Mesenchymal stem cell (in vitro differentiated cells and primary cell): ENCODE data around the gene LPAR6. TPM values are rescaled to one million over a fixed set of nuclear protein-coding genes. Genes with fewer than 3 reads are reported as not detected.
A peak's percentile ranks its signal among the peaks of the same experiment; 100 is the strongest.
"Not testable (repeated sequence)": the region's sequence is repeated elsewhere in the genome, so short reads cannot be mapped to it uniquely, and the experiment has no call there.

Experiments
- DNase-seq: peaks from one replicate; pipeline ENCODE4 v3.0.0-alpha.2; 2013
- H2AFZ ChIP-seq: one replicate; pipeline ENCODE4 v1.6.1; 2013; ENCODE audit warnings: low read depth, mild to moderate bottlenecking, control low read depth, inconsistent platforms, low read length, moderate library complexity
- H2AK5ac ChIP-seq: 2 replicates; pipeline ENCODE4 v1.6.1; 2013; ENCODE audit warnings: low read length, moderate library complexity, mild to moderate bottlenecking, inconsistent platforms; ENCODE audit not compliant: severe bottlenecking
- H2BK120ac ChIP-seq: one replicate; pipeline ENCODE4 v1.6.1; 2013; ENCODE audit warnings: low read depth, mild to moderate bottlenecking, inconsistent platforms, low read length, moderate library complexity
- H2BK12ac ChIP-seq, 2 experiments: one replicate each; pipeline ENCODE4 v1.6.1; 2013; ENCODE audit warnings: inconsistent platforms in 2 of 2, low read length in 2 of 2, mild to moderate bottlenecking in 2 of 2, moderate library complexity in 2 of 2, control low read depth in 1 of 2
- H2BK15ac ChIP-seq: one replicate; pipeline ENCODE4 v1.6.1; 2013; ENCODE audit warnings: mild to moderate bottlenecking, low read depth, inconsistent platforms; ENCODE audit not compliant: poor library complexity, severe bottlenecking
- H2BK5ac ChIP-seq: 2 replicates; pipeline ENCODE4 v1.6.1; 2013; ENCODE audit warnings: low read depth, mild to moderate bottlenecking, low read length, control low read depth, inconsistent platforms; ENCODE audit not compliant: poor library complexity, severe bottlenecking
- H3K14ac ChIP-seq, 2 experiments: one replicate each; pipeline ENCODE4 v1.6.1; 2013; ENCODE audit warnings: inconsistent platforms in 2 of 2, low read length in 2 of 2, control low read depth in 1 of 2, mild to moderate bottlenecking in 1 of 2, moderate library complexity in 1 of 2
- H3K18ac ChIP-seq, 2 experiments: one replicate each; pipeline ENCODE4 v1.6.1; 2013; ENCODE audit warnings: inconsistent platforms in 2 of 2, low read length in 2 of 2, control low read depth in 1 of 2, low read depth in 1 of 2, mild to moderate bottlenecking in 1 of 2
- H3K23ac ChIP-seq, 2 experiments: one replicate each; pipeline ENCODE4 v1.6.1; 2013; ENCODE audit warnings: inconsistent platforms in 2 of 2, low read length in 2 of 2, mild to moderate bottlenecking in 2 of 2, moderate library complexity in 2 of 2, control low read depth in 1 of 2
- H3K27ac ChIP-seq: 2 replicates; pipeline ENCODE4 v1.5.1; 2013; ENCODE audit warnings: mild to moderate bottlenecking, moderate library complexity, low read length, control low read depth, inconsistent platforms; ENCODE audit not compliant: poor library complexity, severe bottlenecking
- H3K27me3 ChIP-seq, 2 experiments: 2 replicates each; pipeline versions ENCODE4 v1.6.1 to v1.7.0; 2013; ENCODE audit warnings: low read length in 2 of 2, mild to moderate bottlenecking in 2 of 2, moderate library complexity in 2 of 2, control low read depth in 1 of 2, inconsistent platforms in 1 of 2; ENCODE audit not compliant: control insufficient read depth in 1 of 2, insufficient read depth in 1 of 2
- H3K36me3 ChIP-seq, 2 experiments: 2 replicates each; pipeline versions ENCODE4 v1.6.1 to v1.7.0; 2013; ENCODE audit warnings: low read length in 2 of 2, control low read depth in 1 of 2, inconsistent platforms in 1 of 2, low read depth in 1 of 2, mild to moderate bottlenecking in 1 of 2; ENCODE audit not compliant: insufficient read depth in 2 of 2, control insufficient read depth in 1 of 2
- H3K4ac ChIP-seq, 2 experiments: one replicate each; pipeline ENCODE4 v1.6.1; 2013; ENCODE audit warnings: inconsistent platforms in 2 of 2, low read length in 2 of 2, mild to moderate bottlenecking in 2 of 2, moderate library complexity in 2 of 2, control low read depth in 1 of 2, low read depth in 1 of 2
- H3K4me1 ChIP-seq: 2 replicates; pipeline ENCODE4 v1.6.1; 2013; ENCODE audit warnings: low read depth, low read length, control low read depth; ENCODE audit not compliant: control insufficient read depth, insufficient read depth
- H3K4me2 ChIP-seq: 2 replicates; pipeline ENCODE4 v1.6.1; 2013; ENCODE audit warnings: low read length, mild to moderate bottlenecking, inconsistent platforms; ENCODE audit not compliant: poor library complexity, severe bottlenecking
- H3K4me3 ChIP-seq, 2 experiments: 2 replicates each; pipeline versions ENCODE4 v1.5.1 to v1.7.0; 2013; ENCODE audit warnings: low read length in 2 of 2, mild to moderate bottlenecking in 2 of 2, control low read depth in 1 of 2, low read depth in 1 of 2; ENCODE audit not compliant: insufficient read depth in 1 of 2
- H3K79me1 ChIP-seq: replicated peaks from 2 replicates; pipeline ENCODE4 v1.6.1; 2013; ENCODE audit warnings: mild to moderate bottlenecking, control low read depth, low read length, inconsistent platforms; ENCODE audit not compliant: poor library complexity, severe bottlenecking
- H3K9ac ChIP-seq: 2 replicates; pipeline ENCODE4 v1.7.0; 2013; ENCODE audit warnings: mild to moderate bottlenecking, low read length, moderate library complexity
- H3K9me3 ChIP-seq: 2 replicates; pipeline ENCODE4 v1.7.0; 2013; ENCODE audit warnings: mild to moderate bottlenecking, low read length; ENCODE audit not compliant: control insufficient read depth
- H4K8ac ChIP-seq: one replicate; pipeline ENCODE4 v1.6.1; 2013; ENCODE audit warnings: inconsistent platforms, mild to moderate bottlenecking, low read length, moderate library complexity
- H4K91ac ChIP-seq: one replicate; pipeline ENCODE4 v1.6.1; 2013; ENCODE audit warnings: mild to moderate bottlenecking, low read length, inconsistent platforms
- WGBS: methylation state at CpG from one replicate; pipeline ENCODE4 v1.1.7; 2013; ENCODE audit warnings: mixed read lengths; 5-methylcytosine and 5-hydroxymethylcytosine counted together
- polyA plus RNA-seq, 2 experiments: library from polyadenylated mRNA; stranded (reverse); fragments of 200-250 nt; gene quantifications; one replicate each; pipeline ENCODE4 v1.2.3, GENCODE V29; 2013

Gene LPAR6, protein sequence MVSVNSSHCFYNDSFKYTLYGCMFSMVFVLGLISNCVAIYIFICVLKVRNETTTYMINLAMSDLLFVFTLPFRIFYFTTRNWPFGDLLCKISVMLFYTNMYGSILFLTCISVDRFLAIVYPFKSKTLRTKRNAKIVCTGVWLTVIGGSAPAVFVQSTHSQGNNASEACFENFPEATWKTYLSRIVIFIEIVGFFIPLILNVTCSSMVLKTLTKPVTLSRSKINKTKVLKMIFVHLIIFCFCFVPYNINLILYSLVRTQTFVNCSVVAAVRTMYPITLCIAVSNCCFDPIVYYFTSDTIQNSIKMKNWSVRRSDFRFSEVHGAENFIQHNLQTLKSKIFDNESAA
- polyA plus RNA-seq (2013, experiment 1 of 2) = 7.6 TPM
- 7.1 TPM for polyA plus RNA-seq (2013, experiment 2 of 2)

DNA sequence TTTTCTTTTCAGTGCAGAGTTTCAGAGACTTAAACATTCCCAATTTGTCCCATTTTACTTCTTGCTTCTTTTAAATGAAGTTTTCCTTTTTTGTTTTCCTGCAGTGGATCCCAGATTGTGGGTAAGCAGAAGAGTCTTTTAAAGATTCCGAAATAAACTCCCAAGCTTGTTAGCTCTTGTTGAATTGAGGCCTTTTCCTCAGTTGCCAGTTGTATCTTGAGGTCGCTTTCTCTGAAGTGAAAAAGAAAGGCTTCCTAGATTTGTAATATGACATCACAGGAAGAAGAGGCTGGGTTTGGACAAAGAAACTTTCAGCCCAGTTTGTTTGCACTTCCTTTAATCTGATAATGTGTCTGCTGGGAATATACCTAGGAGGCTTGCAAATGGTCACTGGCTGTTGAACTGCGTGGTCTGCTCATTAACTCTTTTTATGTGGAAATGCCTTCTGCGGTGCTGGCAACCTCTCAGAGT is at the start of gene LPAR6:
LPAR6 (minus strand) TSS at position 233 of the 471 bp plus-strand sequence. CDS start 690 bp downstream, outside the sequence.
- Histone ChIP-seq H2AFZ (no peak within 1 kb of the TSS), H4K8ac (no peak within 1 kb of the TSS), H3K27me3 (no peaks in the 10 kb centered on the region), H3K4ac (no peak within 1 kb of the TSS), H3K23ac (no peak within 1 kb of the TSS), H3K79me1 (peaks cover 6% of the 10 kb centered on the region), H3K27ac (peak within 1 kb of the TSS; percentile 64), H3K9me3 (no peaks in the 10 kb centered on the region), H2BK15ac (no peak within 1 kb of the TSS), H2BK120ac (no peak within 1 kb of the TSS), H3K4me3 (peak within 1 kb of the TSS; percentile 37 to 90), H2BK5ac (no peak within 1 kb of the TSS), H3K9ac (peak within 1 kb of the TSS; percentile 96), H3K14ac (no peak within 1 kb of the TSS), H2AK5ac (no peak within 1 kb of the TSS), H3K4me2 (peak within 1 kb of the TSS; percentile 66), H3K4me1 (no peaks in the 10 kb centered on the region), H3K18ac (no peak within 1 kb of the TSS), H2BK12ac (no peak within 1 kb of the TSS), H4K91ac (no peak within 1 kb of the TSS), H3K36me3 (peaks cover 9 to 12% of the 10 kb centered on the region in 2 experiments)
- peak; percentile 87 for DNase-seq
- under 1% methylated on average over 4 of the region's 4 CpGs for WGBS

DNA sequence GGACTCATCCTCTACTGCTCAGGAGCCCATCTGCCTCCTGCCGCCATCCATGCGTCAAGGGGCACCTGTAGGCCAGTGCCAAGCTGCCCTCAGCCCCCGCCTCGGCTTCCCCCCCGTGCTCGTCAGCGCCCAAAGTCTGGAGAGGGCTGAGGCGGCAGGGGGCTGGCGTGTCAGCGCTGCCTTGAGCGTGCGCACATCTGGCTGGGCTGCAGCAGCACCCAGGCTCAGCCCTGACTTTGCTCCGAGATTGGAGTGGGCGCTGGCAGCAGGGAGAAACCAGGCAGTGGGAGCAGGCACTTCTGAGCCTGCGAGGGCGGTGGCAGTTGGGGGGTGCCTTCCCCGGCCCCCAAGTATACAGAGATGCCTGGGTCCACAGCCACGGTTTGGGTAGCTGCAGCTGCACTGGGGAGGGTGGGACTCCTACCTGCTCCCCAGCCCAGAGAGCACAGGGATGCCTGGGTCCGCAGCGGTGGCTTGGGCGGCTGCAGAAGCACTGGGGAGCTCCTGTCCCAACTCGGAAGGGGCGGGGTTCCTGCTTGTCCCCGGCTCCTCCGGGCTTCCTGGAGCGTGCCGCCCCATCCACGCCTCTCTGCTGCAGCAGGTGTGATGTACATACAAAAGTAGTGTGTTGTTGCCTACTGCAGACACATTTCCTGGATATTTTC is 44.8 kb upstream of the LPAR6 start:
- Histone ChIP-seq H3K36me3 (peaks cover 18 to 63% of the 10 kb centered on the region in 2 experiments), H3K14ac (no peak overlapping the region), H2BK15ac (no peak overlapping the region), H3K4ac (no peak overlapping the region), H3K4me1 (no peaks in the 10 kb centered on the region), H3K18ac (no peak overlapping the region), H2AK5ac (no peak overlapping the region), H3K23ac (no peak overlapping the region), H3K27ac (no peak overlapping the region), H2BK12ac (no peak overlapping the region), H3K9me3 (no peaks in the 10 kb centered on the region), H3K4me2 (no peak overlapping the region), H3K79me1 (peaks cover 15% of the 10 kb centered on the region), H2BK5ac (no peak overlapping the region), H4K91ac (no peak overlapping the region), H3K27me3 (no peaks in the 10 kb centered on the region), H4K8ac (no peak overlapping the region), H3K4me3 (no peak overlapping the region), H3K9ac (no peak overlapping the region), H2BK120ac (no peak overlapping the region), H2AFZ (no peak overlapping the region)
- 99% methylated on average over 28 of the region's 28 CpGs for WGBS
- no peak for DNase-seq

DNA sequence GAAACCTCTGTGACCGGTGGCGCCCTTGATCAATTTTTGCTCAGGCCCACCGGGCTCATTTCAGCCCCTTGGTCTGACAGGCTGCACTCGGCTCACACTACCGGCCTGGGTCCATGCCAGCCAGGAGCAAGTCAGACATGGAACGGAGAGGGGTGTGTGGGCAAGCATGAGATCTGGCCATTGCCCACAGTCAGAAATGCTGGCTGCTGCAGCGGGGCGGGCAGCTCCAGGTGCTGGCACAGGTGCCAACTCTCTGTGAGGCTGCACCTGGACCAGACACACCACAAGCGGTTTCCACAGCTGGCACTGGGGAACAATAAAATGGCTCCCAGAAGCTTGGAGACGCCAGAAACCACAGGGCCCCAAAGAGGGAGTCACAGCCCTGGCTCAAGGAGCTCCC is 43.6 kb upstream of the LPAR6 start:
- Histone ChIP-seq H3K18ac (no peak overlapping the region), H3K79me1 (peaks cover 15% of the 10 kb centered on the region), H3K4me3 (no peak overlapping the region), H3K4ac (no peak overlapping the region), H2BK120ac (no peak overlapping the region), H2AK5ac (no peak overlapping the region), H4K91ac (no peak overlapping the region), H3K23ac (no peak overlapping the region), H3K14ac (no peak overlapping the region), H2BK5ac (no peak overlapping the region), H3K36me3 (peaks cover 18 to 62% of the 10 kb centered on the region in 2 experiments), H3K9ac (no peak overlapping the region), H3K9me3 (peaks cover 2% of the 10 kb centered on the region), H3K27ac (no peak overlapping the region), H3K27me3 (no peaks in the 10 kb centered on the region), H2BK15ac (no peak overlapping the region), H3K4me1 (no peaks in the 10 kb centered on the region), H2BK12ac (no peak overlapping the region), H2AFZ (no peak overlapping the region), H4K8ac (no peak overlapping the region), H3K4me2 (no peak overlapping the region)
- no peak for DNase-seq
- WGBS = 97% methylated on average over 10 of the region's 10 CpGs

DNA sequence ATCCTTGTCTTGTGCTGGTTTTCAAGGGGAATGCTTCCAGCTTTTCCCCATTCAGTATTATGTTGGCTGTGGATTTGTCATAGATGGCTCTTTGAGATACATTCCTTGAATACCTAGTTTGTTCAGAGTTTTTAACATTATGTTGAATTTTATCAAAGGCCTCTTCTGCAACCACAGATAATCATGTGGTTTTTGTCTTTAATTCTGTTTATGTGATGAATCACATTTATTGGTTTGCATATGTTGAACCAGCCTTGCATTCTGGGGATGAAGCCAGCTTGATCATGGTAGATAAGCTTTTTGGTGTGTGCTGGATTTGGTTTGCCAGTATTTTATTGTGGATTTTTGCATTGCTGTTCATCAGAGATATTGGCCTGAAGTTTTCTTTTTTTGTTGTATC is 38.3 kb upstream of the LPAR6 start:
- not testable (repeated sequence) for H3K4me3 ChIP-seq, H2BK120ac ChIP-seq, H3K27ac ChIP-seq, H2BK15ac ChIP-seq, H3K9ac ChIP-seq, H4K8ac ChIP-seq, H2BK5ac ChIP-seq, H2BK12ac ChIP-seq, DNase-seq, H3K23ac ChIP-seq, H3K27me3 ChIP-seq, H3K79me1 ChIP-seq, H3K4me1 ChIP-seq, H2AFZ ChIP-seq, H2AK5ac ChIP-seq, H3K14ac ChIP-seq, H3K18ac ChIP-seq, H3K4ac ChIP-seq, H3K4me2 ChIP-seq, H4K91ac ChIP-seq
- Histone ChIP-seq H3K36me3 (peaks cover 0 to 27% of the 10 kb centered on the region in 2 experiments), H3K9me3 (peaks cover 15% of the 10 kb centered on the region)
